Measurements from ENCODE around the gene RASSF8.

The RASSF8 gene

GRCh38 chr12:26128168-26128567 is 169.7 kb downstream of the RASSF8 start:
- DNase-seq, result no peak
